ENCODE results near the gene GGT6.

DNA sequence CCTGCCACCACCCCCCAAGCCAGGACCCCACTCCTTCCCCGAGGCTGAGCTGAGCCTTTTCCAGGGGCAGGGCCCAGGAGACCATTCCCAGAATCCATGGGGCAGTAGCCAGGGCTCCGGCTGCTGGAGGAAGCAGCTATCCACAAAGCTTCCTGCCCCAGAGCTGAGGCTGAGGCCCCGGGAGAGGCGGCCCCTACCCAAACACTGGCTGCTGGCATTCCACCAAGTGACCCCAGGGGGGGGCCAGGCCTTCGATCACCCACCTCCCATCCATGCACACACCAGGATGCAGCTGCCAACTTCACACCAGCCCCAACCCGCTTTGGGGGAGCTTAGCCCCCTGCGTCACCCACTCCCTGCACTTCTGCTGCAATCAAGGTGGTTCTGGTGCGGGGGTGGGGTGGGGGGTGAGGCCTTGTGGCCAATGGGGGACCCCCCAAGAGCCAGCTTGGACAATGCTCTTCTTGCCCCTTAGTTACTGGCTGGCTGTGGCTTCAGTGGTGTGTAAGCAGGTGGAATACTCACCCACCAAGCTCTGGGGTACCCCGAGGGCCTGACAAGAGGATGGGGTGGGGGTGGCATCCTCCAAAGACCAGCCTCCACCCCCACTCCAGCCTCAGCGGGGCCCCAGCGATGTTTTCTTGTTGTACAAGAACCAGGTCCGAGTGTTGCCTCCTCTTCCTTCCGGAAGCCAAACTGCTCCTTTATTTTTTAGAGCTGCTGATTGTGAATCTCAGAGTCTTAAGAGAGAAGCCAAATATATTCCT is 22.0 kb downstream of the GGT6 start:
- TF ChIP-seq, protein P1, sequence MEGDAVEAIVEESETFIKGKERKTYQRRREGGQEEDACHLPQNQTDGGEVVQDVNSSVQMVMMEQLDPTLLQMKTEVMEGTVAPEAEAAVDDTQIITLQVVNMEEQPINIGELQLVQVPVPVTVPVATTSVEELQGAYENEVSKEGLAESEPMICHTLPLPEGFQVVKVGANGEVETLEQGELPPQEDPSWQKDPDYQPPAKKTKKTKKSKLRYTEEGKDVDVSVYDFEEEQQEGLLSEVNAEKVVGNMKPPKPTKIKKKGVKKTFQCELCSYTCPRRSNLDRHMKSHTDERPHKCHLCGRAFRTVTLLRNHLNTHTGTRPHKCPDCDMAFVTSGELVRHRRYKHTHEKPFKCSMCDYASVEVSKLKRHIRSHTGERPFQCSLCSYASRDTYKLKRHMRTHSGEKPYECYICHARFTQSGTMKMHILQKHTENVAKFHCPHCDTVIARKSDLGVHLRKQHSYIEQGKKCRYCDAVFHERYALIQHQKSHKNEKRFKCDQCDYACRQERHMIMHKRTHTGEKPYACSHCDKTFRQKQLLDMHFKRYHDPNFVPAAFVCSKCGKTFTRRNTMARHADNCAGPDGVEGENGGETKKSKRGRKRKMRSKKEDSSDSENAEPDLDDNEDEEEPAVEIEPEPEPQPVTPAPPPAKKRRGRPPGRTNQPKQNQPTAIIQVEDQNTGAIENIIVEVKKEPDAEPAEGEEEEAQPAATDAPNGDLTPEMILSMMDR (optimal IDR thresholded peaks at IDR 0.05 in 1 of 3, IDR thresholded peaks at IDR 0.05 in 1 of 3, conservative IDR thresholded peaks at IDR 0.05 in 1 of 3; ENCODE audit: extremely low read depth in 1 of 3, insufficient read depth in 2 of 3, low read length in 3 of 3) = no peak
- TF ChIP-seq EZH2 (IDR thresholded peaks at IDR 0.05; ENCODE audit: low read length) = no peak

Data from keratinocyte (primary cell).